Limb (tissue), 2 donors: Measurements from ENCODE around the gene MUC5AC.
"Not testable (repeated sequence)": the region's sequence is repeated elsewhere in the genome, so short reads cannot be mapped to it uniquely, and the experiment has no call there.

Experiments used
- DNase-seq, 2 donors: peaks; one replicate each; pipeline ENCODE4 v3.0.0-alpha.2; 2016; ENCODE audit errors: extremely low spot score in 2 of 2

Gene MUC5AC

DNA sequence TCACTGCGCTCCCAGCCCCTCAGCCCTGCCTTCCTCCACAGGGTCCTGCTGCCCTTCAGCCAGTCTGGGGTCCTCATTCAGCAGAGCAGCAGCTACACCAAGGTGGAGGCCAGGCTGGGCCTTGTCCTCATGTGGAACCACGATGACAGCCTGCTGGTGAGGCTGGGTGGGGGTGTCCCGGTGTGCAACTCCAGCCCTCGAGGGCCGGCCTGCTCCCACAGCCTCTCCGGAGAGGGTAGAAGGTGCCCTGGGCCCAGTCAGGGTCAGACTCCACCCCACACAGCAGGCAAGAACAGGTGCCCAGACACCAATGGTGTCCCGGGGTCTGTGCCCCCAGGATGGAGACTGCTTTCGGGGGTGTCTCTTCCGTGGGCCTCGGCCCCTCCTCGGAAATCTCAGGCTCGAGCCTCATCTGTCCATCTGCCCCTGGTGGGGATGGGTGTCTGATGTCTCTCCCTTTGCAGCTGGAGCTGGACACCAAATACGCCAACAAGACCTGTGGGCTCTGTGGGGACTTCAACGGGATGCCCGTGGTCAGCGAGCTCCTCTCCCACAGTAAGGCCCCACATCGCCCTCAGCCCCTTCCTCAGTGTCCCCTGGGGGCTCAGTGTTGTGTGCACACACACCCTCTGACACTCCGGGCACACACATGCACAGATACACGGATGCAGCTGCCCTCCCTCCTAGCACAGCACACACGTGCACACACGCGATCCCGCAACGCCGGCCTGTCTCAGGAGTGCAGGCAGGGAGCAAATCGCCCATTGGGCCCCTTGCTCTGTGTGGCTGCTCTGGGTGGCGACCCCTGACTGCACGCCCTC lies 4.9 kb downstream of the MUC5AC start:
- DNase-seq = no peak

DNA sequence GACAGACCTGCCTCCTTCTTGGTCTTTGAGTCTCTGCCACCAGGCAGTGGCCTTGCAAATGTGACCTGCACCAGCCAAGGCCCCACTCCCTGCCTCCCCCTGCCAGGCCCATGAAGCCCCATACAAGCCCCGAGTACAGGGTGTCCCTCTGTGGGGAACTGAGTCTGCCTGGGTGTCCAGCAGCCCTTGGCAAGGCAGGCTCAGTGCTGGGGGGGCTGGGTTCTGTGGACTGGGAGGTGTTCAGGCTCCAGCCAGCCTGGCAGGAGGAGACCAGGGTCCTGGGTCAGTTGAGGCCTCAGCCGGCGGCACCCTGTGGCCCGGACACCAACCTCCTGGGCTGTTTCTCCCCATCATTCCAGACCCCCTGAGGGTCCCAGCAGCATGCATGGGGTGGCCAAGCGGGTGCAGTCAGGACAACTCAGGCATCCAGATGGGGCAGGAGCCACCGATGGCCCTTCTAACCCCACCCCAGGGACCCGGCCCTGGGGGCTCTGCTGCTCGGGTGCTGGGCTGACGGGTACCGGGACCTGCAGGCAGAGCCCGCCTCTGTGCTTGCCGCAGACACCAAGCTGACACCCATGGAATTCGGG lies 5.7 kb downstream of the MUC5AC start:
- no peak for DNase-seq

DNA sequence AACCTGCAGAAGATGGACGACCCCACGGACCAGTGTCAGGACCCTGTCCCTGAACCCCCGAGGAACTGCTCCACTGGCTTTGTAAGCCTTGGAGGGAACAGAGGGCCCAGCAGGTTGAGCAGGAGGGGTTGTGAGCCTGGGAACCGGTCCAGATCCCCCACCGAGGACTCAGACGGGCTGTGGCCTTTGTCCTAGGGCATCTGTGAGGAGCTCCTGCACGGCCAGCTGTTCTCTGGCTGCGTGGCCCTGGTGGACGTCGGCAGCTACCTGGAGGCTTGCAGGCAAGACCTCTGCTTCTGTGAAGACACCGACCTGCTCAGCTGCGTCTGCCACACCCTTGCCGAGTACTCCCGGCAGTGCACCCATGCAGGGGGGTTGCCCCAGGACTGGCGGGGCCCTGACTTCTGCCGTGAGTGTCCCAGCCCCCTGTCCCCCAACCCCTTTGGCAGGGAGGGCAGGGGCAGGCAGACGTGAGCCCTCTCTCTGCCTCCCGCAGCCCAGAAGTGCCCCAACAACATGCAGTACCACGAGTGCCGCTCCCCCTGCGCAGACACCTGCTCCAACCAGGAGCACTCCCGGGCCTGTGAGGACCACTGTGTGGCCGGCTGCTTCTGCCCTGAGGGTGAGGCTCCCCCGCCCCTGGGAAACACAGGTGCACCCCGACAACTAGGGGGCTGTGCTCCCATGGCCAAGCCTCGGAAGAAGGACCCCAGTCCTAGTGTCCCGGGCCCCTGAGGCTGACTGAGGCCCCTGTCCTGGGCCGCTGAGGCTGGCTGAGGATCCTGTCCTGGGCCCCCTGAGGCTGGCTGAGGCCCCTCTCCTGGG lies 6.4 kb downstream of the MUC5AC start:
- no peak for DNase-seq

DNA sequence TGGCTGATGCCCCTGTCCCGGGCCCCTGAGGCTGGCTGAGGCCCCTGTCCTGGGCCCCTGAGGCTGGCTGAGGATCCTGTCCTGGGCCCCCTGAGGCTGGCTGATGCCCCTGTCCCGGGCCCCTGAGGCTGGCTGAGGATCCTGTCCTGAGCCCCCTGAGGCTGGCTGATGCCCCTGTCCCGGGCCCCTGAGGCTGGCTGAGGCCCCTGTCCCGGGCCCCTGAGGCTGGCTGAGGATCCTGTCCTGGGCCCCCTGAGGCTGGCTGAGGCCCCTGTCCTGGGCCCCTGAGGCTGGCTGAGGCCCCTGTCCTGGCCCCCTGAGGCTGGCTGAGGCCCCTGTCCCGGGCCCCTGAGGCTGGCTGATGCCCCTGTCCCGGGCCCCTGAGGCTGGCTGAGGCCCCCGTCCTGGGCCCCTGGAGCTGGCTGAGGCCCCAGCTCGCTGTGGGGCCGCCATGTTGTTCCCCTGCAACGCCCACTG lies 7.1 kb downstream of the MUC5AC start:
- not testable (repeated sequence) for DNase-seq

DNA sequence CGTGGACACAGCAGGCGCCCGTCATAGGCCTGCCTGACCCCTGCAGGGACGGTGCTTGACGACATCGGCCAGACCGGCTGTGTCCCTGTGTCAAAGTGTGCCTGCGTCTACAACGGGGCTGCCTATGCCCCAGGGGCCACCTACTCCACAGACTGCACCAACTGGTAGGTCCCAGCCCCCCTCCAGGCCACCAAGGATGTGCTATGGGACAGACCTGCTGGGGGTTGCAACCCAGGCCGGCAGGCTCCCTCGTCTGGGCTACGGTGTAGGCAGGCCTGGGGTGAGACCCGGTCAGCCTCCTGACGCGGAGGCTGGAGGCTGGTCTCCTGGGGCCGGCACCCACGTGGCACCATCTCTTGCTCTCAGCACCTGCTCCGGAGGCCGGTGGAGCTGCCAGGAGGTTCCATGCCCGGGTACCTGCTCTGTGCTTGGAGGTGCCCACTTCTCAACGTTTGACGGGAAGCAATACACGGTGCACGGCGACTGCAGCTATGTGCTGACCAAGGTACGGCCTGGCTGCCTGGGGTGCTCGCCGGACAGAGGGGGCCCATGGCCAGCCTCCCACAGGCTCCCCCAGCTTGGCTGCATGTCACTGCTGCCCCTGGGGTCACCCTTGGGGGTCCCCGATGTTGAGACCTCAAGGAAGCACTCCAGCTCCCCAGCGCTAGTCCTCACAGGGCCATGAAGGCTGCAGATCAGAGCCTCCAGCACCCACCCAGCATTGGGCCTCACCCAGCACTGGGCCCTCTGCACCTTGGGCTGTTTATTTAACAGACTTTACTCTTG lies 7.7 kb downstream of the MUC5AC start:
- DNase-seq = no peak

DNA sequence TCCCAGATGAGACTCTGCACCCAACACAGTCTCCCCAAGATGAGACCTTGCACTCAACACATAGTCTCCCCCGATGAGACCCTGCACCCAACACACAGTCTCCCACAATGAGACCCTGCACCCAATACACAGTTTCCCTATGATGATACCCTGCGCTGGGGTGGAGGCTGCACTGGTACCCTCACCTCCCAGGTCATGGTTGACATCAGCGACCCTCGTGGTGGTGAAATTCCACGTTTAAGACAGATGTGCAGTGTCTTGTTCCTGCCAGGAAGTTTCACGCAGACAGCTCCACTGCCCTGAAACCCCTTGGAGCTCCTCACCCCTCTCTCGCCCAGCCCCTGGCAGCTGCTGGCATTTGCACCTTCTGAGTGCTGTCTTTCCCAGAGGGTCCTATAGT lies 9.5 kb downstream of the MUC5AC start:
- no peak for DNase-seq

DNA sequence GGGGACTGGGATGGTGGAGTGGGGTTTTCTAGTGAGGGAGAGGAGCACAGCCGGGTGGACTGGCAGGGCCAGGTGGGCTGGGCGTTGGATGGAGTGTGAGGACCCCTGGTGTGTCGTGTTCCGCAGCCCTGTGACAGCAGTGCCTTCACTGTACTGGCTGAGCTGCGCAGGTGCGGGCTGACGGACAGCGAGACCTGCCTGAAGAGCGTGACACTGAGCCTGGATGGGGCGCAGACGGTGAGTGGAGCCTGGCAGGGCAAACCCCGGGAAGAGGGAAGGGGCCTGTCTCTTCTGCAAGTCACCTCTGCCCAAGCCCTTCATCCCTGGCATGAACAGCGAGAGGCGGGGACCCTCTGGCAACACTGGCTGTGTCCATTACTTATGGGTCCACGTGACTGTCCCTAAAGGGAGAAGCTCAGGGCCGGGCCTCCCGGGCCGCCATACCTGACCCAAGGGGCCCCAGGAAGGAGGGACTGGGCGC lies 10.0 kb downstream of the MUC5AC start:
- no peak for DNase-seq

DNA sequence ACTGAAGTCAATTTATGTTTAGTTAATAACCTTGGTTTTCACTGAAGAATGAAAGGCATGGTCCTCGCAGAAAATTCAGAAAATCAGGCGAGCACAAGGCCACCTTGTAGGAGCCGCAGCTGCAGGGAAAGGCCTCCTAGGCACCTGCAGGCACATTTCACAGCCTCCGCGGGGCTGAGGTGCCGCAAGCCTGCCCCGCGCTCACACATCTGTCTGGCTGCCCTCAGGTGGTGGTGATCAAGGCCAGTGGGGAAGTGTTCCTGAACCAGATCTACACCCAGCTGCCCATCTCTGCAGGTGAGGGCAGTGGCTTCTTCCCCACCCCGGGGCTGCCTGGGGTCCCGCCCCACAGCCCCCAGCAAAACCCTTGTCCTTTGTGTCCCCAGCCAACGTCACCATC lies 10.5 kb downstream of the MUC5AC start:
- DNase-seq = no peak

DNA sequence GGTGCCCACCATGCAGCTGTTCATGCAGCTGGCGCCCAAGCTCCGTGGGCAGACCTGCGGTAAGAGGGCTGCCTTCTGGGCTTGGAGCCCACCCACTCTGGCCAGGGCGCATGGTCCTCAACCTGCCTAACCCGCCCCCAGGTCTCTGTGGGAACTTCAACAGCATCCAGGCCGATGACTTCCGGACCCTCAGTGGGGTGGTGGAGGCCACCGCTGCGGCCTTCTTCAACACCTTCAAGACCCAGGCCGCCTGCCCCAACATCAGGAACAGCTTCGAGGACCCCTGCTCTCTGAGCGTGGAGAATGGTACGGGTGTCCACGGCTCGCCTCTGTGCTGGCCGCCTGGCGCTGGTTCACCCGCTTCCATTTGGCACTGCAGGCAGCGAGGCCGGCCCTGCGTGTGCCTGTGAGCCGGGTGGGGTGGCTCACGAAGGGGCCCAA lies 11.0 kb downstream of the MUC5AC start:
- DNase-seq = no peak

DNA sequence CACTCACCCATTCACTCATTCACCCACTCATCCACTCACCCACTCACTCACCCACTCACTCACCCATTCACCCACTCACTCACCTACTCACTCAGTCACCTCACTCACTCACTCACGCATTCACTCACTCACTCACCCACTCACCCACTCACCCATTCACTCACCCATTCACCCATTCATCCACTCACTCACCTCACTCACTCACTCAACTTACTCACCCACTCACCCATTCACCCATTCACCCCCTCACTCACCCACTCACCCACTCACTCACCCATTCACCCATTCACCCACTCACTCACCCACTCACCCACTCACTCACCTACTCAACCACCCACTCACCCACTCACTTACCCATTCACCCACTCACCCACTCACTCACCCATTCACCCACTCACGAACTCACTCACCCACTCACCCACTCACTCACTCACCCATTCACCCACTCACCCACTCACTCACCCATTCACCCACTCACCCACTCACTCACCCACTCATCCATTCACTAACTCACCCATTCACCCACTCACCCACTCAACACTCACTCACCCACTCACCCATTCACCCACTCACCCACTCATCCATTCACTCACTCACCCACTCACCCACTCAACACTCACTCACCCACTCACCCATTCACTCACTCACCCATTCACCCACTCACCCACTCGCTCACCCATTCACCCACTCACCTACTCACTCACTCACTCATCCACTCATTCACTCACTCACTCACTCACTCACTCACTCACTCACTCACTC lies 13.7 kb downstream of the MUC5AC start:
- DNase-seq = no peak

DNA sequence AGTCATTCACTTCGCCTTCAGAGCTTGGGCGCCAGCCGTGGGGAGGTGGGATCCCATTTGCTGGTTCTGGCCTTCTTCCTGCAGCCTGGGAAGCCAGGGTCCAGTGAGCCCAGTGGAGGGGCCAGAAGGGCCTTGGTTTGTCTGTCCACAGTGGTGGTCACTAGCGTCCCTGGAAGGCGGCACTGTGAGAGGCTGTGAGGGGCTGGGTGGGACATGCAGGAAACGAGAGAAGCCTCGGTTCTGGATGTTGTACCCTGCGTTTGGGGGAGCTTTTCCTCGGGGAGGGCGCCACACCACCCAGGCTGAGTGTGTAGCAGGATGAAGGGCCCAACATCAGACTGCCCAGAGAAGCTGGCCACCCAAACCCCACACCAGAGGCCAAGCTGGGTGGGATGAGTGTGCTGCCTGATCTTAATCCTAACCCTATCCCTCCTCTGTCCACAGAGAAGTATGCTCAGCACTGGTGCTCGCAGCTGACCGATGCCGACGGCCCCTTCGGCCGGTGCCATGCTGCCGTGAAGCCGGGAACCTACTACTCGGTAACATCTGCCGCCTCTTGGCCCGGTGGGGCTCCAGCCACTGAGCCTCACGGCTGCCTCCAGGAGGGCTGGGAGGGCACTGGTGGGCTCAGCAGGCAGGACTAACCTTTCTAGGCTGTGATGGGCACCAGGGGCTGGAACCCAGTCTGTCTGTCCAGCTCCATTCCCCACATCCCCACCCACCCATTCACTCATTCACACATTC lies 14.4 kb downstream of the MUC5AC start:
- no peak for DNase-seq

DNA sequence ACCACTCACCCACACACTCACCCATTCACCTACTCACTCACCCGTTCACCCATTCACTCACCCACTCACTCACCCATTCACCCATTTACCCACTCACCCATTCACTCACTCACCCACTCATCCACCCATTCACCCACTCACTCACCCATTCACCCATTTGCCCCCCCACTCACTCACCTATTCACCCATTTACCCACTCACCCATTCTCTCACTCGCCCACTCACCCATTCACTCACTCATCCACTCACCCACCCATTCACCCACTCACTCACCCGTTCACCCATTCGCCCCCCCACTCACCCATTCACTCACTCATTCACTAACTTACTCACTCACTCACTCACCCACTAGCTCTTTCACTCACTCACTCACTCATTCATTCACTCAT lies 15.0 kb downstream of the MUC5AC start:
- DNase-seq = no peak

DNA sequence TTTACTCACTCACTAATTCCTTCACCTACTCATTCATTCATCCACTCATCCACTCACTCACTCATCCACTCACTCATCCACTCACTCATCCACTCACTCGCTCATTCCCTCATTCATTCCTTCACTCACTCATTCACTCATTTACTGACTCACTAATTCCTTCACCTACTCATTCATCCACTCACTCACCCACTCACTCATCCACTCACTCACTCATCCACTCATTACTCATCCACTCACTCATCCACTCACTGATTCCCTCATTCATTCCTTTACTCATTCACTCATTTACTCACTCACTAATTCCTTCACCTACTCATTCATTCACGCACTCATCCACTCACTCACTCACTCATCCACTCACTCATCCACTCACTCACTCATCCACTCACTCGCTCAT lies 15.6 kb downstream of the MUC5AC start:
- DNase-seq = not testable (repeated sequence)

DNA sequence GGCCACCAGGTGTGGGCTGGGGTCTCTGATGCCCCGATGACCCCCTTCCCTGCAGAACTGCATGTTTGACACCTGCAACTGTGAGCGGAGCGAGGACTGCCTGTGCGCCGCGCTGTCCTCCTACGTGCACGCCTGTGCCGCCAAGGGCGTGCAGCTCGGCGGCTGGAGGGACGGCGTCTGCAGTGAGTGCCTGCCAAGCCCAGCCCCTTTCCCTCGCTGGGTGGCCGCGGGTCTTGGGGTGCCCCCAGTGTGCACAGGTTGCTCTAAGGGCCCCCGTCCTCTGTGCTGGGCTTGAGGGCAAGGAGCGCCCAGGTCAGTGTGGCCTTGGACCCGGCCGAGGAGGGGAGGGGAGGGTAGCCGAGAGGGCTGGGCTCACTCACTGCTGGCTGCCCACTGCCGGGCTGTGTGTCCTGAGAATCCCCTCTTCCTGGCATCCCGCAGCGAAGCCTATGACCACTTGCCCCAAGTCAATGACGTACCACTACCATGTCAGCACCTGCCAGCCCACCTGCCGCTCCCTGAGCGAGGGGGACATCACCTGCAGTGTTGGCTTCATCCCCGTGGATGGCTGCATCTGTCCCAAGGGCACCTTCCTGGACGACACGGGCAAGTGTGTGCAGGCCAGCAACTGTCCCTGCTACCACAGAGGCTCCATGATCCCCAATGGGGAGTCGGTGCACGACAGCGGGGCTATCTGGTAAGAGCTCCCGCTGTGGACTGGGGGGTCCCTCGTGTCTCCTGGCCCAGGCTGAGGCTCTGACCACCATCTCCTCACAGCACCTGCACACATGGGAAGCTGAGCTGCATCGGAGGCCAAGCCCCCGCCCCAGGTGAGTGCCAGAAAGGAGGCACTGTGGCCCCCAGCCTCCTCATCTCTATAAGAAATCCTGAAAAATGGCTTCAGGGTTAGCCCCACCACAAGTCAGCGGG lies 17.0 kb downstream of the MUC5AC start:
- no peak for DNase-seq

DNA sequence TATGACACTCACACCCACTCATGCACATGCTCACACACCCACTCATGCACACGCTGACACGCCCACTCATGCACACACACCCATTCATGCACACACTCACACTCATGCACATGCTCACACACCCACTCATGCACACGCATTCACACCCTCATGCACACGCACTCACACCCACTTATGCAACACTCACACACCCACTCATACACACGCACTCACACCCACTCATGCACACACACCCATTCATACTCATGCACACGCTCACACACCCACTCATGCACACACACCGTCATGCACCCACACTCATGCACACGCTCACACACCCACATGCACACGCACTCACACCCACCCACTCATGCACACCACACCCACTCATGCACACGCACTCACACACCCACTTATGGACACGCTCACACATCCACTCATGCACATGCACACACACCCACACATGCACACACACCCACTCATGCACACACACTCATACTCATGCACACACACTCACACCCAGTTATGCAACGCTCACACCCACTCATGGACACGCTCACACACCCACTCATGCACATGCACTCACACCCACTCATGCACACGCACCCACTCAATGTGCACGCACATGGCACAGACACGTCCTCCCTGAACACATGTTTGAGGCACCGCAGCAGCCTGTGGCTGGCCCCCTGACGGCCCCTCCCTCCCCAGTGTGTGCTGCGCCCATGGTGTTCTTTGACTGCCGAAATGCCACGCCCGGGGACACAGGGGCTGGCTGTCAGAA lies 17.9 kb downstream of the MUC5AC start:
- no peak for DNase-seq

DNA sequence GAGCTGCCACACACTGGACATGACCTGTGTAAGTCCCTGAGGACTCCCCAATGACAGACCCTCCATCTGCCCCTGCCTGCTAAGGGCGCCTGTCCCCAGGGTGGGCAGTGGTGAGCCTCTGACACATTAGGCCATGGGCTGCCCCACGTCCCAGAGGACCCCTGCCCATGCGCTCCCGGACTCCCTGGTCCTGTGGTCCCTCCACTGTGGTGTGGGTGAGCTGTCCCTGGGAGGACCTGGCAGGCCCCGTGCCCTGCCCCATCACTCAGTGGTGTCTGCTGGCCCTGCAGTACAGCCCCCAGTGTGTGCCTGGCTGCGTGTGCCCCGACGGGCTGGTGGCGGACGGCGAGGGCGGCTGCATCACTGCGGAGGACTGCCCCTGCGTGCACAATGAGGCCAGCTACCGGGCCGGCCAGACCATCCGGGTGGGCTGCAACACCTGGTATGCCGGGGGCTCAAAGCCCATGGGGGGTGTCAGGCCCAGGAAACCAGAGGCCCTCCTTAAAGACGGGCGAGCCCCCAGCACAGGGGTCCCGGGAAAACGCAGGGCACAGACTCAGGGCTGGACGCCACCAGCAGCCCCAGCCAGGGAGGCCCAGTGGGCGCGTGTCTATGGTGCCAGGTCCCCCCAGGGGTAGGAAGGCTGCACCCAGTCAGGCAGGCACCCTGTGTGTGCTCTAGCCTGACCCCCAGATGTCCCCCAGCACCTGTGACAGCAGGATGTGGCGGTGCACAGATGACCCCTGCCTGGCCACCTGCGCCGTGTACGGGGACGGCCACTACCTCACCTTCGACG lies 18.7 kb downstream of the MUC5AC start:
- no peak for DNase-seq
